CD4-positive, alpha-beta T cell treated with Interleukin-12 subunit alpha and Interleukin-12 subunit beta, for 1 hour (primary cell): Measurements from ENCODE around the gene SLC22A7.
A peak's percentile ranks its signal among the peaks of the same experiment; 100 is the strongest.

ENCODE experiments used
- DNase-seq: peaks from one replicate; pipeline ENCODE4 v3.0.0-alpha.2; 2020

The SLC22A7 gene

DNA sequence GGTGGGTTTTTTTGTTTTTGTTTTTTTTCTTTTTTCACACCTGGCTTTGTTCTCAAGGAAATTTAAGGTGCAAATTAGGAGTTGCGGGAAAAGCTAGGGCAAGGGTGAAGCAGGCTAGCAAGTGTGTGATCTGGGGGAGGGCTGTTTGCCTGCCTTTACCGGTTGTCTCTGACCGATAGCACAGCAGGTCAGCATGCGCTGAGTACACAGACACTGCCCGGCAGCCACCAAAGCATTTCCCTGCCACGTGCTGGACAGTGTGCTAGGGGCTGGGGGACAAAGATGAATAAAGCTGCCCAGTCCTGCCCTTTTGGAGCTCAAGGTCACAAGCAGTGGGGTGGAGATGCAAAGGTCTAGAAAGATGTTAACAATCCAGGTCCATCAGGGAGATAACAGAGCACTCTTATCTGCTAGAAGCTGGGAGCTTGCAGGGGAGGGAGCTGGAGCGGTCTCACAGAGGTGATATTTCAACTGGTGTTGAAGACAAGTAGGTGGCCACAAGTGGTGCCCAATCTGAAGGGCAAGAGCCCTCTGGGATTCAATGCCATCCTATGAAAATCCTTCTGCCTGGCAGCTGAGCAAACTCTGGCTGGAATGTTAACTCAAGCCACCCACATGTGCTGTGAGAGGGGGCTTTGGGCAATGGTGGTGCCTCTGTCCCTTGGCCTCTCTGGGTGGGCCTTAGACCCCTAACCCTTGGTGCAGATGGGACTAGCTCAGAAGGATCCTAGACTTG lies 30.3 kb upstream of the SLC22A7 start:
- DNase-seq: no peak

DNA sequence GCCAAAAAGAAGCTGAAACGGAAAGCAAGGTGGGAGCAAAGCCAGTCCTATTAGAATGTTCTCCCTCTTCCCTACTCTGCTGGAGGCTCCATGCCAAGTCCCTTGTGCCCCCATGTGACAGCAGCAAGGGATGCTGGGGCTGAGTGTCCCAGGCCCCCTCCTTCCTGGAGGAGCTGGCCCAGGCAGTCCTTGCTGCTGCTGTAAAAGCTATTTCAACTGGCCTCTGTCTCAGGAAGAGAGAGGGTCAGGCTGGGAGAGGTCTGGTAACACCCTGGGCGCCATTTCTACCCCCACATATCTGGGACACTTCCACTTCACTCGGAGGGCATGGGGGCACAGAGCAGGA lies 29.7 kb upstream of the SLC22A7 start:
- no peak for DNase-seq

DNA sequence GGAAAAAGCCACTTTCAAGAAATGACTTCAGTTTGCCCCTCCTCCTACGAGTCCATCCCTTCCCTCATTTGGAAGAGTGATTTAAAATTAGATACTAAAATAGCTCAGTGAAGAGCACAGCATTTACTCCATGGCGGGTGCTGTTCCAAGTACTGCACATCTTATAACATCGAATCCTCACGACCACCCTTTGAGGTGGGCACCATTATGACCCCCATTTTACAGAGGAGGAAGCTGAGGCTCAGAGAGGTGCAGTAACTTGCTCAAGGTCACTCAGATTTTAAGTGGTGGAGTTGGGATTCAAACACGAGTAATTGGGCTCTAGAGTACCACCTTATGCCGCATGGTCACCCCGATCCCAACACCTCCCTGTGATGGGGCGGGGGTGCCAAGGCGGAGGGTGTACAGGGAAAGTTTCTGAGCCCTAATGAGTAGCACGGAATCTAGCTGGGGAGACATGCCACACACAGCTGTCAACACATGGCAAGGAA lies 29.2 kb upstream of the SLC22A7 start:
- DNase-seq: no peak

DNA sequence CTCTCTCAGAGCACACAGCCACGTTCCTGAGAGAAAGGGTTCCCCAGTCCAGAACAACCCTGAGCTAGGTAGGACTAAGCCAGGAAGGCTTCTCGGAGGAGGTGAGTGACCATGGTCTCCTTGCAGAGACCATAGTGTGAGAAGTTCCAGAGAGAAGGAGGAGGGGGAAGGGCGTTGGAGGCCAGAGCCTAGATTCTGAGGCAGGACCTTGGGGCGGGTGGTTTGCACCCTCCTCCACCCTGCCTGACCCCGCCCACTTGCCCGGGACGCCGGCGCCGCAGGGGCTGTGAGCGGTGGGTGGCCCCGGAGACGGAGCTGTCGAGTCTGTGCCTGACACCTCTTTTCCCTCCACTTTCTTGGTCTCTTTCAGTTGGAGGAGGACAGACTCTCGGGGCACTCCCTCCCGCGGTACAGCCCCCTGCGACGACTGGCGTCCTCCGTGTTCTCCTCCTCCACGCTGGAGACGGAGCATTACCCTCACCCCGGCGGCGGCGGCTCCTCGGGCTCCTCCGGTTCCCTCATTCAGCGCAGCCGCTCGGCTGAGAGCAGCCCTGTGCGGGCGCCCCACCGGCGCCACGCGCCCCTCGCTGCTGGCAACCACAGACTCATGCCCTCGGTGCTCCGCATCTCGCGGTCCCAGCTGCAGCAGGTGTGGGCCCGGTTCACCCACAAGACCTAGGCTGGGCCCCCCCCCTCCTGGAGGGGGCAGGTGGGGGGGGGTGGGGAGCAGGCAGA lies 28.6 kb upstream of the SLC22A7 start:
- DNase-seq: peak; percentile 49

DNA sequence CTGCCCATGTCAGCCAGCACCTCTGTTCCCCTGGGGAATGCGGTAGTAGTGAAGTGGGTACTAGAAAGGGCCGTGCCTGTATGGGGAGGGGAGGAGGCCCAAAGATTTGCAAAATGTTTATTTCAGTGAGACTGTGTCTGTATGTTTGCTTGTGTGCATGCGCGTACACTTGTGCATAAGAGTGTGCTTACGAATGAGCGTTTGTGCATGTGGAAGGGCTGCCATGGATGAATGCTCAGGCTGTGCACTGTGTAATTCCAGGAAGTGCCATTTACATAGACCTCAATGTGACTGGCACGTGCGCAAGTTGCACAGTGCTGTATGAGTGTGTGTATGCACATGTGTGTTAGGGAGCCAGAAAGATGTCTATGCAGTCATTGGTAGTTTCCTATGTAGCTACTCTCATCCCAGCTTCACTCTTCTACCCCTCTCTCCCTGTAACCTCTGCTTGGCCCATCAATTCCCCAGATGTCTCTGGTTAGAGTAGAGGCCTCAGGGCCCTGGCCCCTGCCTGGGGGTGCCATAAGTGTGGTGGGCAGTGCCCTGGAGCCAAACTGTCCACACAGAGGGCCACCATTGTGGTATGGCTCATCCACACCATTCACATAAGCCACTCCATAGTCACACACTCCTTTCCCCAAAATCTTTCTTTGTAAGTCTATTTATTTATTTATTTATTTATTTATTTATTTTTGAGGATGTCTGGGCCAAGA lies 26.8 kb upstream of the SLC22A7 start:
- no peak for DNase-seq

DNA sequence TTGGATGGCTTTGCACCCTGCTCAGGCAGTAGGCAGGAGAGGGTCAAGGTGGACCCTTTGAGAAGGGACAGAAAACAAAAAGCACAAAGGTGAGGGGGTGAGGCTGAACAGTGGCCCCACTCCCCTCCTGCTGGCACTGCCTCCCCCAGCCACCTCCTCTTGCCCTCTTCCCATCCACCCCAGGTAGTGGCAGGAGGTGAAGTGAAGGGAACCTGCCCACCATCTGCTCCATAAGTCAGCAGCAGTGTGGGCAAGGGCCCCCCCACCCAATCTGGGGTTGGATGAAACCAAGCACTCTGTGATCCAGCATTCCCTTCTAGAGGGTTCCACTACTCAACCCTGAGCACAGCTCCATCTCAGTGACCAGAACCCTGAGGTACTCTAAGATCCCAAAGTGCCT lies 26.1 kb upstream of the SLC22A7 start:
- DNase-seq: no peak

DNA sequence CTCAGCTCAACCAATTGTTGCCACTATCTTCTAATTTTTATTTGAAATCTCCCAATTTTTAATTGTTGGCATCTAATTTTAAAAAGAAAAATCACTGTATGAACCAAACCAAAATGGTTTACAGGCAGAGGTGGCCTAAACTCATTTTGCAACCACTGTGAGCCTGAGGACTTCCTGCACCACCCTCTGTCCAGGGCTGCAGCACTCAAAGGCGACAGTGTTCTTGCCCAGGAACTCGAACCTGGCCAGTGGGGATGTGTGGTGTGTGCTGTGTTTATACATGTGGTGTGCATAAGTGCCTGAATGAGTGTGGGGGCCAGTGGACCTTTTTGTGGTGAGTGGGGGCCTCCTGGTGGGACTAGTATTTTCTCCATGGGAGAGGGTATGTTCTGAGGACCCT lies 24.4 kb upstream of the SLC22A7 start:
- DNase-seq: no peak

DNA sequence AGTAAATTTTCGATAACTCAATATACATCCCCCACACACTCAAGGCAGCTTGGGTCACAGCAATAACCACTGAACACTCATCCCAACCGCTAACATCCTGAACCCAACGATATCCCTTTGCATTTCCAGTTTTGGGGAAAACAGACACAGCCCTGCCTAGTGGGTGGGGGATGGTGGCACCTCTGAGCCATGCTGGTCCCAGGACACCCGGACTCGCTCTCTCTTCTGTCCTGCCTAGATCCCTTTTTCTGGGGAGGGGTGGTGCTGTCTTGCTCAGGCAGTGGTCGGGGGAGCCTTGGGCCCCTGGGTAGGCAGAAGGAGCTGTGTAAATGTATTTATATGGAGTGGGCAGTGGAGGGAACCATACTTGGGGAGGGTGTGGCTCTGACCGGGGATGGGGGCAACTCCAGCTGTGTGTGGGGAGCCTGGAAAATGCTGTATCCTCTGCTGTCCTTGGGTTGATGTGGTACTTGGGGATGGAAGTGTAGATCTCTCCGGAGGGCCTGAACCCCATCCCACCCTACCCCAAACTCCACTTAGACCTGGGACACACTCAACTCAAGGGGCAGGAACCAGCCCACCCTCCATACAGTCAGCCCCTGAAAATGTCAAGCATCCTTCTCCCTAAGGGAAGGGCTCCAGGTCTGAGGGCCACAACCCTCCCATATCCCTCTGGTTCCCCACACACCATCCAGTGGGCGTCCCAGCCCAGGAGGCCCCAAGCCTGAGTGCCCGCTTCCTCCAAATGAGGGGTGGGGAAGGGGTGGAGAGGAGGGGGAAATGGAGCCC lies 23.7 kb upstream of the SLC22A7 start:
- no peak for DNase-seq

DNA sequence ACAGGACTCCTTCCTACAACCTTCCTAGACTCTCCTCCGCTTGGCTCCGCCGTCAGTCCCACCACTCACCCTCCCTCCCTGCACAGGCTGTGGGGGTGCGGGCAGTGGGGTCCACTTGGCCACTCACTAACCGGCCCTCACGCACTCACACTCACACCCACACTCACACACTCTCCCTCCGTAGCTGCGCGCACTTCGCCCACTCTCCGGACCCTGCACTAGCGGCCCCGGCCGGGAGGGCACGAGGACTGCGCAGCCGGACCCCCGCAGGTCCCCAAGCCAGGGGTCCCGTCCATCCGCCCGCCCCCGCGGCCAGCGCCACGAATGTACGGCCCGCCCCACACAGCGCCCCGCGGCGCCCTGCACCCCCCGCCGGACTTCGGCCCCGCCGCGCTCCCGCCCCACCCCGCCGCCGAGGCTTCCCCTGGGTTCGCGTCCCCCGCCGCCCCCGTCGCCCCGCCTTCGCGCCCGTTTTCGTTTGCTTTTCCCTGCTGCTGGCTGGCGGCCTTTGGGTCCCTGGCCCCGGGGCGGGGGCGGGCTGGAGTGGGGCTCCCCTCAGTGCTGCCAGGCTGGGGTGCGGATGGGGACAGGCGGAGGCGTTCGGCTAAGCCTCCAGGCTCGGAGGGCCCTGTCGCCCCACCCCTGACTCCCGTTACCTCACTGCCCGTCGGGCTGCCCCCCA lies 23.0 kb upstream of the SLC22A7 start:
- DNase-seq: peak; percentile 20

DNA sequence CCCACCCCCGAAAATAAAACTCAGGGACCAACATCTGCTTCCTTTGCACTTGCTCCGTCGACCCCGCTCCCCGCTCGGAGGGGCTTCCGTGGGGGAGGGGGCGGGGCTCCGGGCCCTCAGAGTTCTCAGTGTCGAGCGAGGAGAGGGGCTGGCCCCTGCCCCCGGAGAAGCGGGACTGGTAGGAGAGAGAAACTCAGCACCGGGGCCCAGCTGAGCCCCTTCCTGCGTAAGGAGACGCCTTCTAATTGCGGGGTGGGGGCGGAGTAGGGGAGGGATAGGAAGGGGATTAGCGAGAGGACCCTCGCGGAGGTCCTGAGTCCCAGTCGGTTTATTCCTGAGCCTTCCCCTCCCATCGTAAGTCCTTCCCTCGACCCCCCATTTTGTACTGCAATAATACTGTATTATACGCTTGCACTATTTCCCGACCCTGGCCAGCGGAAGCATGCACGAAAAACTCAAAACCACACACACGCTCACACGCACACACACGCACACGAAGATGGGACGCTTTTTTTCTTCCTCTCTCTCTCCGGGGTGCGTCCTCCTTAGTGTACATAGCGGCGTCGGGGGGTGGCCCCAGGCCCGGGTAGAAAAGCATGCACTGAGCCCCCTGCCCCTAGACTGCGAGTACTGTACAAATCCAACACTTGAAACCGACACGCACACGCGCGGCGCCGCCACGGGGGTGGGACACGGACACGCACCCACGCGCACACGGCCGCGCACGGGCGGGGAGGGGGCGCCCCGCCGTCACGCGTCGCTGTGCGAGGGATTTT lies 22.1 kb upstream of the SLC22A7 start:
- DNase-seq: peak; percentile 50

DNA sequence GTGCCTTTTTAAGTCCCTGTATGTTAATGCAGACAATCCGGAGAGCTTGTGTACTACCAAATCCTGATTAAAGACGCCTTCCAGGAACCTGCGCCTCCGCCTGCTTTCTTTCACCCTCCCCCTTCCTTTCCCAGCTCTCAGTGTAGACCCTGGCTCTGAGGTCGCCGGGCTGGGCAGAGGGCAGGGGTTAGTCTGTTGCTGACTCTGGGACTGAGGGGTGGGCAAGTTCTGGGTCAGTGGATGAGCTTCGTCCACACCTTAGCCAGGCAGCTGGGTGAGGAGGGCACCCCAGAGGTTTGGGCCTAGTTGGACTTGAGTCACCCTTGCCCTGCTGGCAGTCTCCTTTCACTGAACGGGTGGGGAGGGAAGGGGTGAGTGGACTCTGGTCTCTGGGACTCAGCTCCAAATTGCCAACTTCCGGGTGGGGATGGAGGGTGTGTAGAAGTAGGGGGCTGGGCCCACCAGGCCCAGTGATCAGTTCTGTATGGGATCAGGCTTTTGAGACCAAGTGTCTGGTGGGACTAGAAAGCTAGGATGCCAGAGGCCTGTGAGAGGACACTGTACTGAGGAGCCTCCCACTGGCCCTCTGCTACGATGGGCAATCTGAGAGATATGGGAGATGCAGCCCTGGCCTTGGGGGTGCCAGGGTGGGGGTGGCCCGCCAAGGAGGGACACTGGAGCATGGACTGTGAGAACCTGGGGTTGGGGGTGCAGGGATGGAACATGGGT lies 21.3 kb upstream of the SLC22A7 start:
- no peak for DNase-seq

DNA sequence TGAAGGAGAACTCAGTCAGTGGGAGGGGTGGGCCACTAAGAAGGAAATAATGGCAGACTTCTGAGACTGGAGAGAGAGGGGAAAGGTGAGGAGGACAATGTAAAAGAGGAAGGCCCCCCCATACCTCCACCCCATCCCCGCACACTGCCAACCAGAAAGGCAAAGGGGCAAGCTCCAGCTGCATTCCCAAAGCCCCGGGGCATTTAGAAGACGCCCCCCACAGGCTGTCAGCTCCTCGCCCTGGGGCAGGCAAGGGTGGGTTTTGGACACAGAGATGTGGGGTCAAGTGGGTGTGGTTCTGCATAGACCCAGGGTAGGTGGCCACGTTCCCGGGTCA lies 20.8 kb upstream of the SLC22A7 start:
- DNase-seq: no peak

DNA sequence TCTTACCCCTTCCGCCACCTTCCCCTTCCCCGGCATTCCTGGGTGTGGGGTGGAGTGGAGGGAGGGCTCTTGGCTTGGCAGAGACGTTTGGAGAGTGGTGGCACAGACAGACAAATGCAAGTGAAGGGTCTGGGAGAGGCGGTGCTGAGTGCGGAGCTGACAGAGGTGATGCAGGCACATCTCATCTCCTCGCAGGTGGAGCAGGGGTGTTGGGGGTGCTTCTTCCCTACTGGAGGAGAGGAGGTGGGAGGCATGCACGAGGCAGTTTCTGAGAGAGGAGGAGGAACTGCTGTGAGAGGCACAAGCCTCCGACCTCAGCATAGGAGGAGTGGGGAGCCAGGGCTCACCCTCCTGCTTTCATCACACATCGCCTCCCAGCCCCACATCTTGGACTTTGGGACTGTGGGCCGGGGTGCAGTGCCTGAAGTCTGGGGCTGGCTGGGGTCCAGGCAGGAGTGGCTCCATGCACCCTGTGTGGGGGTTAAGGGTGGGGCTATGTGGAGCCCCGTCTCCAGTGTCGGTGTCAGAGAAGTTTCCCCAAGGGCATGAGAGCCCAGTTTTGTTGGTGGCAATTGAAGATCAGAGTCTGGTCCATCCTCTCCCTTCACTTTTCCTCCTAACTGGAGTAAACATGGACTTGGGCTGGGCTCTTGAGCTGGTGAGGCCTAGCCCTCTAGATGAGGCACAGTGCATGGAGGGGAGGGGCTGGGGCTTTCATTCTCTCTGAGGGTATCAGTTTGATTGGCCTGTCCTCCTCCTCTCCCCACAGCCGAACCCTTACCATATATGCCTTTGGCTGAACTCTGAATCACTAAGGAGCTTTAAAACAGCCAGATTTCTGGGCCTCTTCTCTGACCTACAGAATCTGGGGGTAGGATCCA lies 20.2 kb upstream of the SLC22A7 start:
- DNase-seq: no peak

DNA sequence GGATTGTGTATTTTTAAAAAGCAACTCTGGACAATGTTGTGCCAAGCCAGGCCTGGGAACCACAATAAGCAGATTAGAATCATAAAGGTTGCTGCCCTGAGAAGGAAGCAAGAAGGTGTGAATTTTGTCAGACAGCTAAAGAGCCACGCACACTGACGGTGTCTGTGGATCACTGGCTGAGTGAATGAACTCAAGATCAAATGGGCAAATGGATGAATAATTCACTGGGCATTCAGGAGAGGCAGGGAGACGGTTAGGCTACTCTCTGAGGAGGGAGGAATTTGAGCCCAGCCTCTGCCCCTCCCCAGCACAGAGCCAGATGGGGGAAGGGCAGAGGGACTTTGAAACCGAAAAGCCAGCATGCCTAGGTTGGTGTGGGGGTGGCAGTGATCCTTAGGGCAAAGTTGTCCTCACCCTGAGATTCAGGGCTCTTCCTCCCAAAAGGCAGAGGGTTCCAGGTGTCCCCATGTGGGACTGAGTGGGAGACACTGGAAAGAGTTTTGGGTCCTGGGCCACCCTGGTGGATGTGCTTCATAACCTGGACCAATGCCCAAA lies 19.5 kb upstream of the SLC22A7 start:
- DNase-seq: no peak

DNA sequence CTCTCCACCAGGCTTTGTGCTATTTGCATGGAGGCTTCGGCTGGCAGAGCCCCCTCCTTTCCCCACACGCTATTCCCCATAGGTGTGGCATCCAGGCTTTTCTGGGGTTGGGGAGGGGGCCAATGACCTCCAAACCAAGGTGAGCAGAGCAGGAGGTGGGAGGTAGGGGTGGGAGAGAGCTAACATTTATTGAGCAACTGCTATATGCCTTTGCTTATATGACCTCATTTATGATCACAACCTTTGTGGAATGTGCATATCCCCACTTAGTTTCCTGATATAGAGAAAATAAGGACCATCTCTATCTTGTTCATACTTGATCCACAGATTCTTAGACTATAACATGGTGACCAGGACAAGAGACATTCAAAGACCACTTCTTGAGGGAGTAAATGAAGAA lies 17.8 kb upstream of the SLC22A7 start:
- no peak for DNase-seq

DNA sequence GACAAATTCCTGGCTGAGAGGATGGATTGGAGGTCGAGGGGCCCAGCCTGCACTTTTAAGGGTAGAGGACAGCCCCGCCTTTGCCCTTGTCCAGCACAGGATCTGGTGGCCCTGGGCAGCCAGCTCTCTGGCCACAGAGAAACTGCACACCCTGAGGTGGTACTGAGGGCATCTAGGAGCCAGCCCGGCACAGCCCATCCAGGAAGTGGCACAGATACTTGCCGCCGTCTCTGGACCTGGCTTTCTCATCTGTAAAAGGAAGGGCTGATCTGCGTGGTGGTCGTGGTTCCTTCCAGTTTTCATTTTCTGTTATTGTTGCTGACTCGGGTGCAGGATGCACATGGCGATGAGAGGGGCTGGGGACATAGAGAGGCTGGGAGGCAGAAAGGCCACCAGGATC lies 16.0 kb upstream of the SLC22A7 start:
- no peak for DNase-seq

DNA sequence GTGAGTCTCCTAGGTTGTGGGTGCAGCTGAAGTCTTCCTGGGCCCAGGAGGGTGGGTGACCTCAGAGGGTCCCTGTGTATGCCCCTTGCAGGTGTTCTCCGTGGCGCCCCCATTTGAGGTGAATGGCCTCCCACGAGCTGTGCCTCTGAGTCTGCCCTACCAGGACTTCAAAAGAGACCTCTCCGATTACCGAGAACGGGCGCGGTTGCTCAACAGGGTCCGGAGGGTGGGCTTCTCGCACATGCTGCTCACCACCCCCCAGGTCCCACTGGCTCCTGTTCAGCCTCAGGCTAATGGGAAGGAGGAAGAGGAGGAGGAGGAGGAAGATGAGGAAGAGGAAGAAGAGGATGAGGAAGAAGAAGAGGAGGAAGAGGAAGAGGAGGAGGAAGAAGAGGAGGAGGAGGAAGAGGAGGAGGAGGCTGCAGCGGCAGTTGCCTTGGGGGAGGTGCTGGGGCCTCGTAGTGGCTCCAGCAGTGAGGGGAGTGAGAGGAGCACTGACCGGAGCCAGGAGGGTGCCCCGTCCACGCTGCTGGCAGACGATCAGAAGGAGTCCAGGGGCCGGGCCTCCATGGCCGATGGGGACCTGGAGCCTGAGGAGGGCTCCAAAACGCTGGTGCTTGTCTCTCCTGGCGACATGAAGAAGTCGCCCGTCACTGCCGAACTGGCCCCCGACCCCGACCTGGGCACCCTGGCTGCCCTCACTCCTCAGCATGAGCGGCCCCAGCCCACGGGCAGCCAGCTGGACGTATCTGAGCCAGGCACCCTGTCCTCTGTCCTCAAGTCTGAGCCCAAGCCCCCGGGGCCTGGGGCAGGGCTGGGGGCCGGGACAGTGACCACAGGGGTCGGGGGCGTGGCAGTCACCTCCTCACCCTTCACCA lies 15.2 kb upstream of the SLC22A7 start:
- no peak for DNase-seq

DNA sequence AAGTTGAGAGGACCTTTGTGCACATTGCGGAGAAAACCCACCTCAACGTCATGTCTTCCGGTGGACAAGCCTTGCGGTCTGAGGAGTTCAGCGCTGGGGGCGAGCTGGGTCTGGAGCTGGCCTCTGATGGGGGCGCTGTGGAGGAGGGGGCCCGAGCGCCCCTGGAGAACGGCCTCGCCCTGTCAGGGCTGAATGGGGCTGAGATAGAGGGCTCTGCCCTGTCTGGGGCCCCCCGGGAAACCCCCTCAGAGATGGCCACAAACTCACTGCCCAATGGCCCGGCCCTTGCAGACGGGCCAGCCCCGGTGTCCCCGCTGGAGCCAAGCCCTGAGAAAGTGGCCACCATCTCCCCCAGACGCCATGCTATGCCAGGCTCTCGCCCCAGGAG lies 14.6 kb upstream of the SLC22A7 start:
- DNase-seq: no peak

DNA sequence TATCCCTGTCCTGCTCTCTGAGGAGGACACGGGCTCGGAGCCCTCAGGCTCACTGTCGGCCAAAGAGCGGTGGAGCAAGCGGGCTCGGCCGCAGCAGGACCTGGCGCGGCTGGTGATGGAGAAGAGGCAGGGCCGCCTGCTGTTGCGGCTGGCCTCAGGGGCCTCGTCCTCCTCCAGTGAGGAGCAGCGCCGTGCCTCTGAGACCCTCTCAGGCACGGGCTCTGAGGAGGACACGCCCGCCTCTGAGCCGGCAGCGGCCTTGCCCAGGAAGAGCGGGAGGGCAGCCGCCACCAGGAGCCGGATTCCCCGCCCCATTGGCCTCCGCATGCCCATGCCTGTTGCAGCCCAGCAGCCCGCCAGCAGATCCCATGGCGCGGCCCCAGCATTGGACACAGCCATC lies 14.2 kb upstream of the SLC22A7 start:
- DNase-seq: no peak
